WI38 (cell line): ENCODE measurements around the gene MPPE1.

Experiments used
- H3K4me3 ChIP-seq: 2 replicates; pipeline ENCODE4 v1.5.1; 2011; ENCODE audit warnings: low read depth, mild to moderate bottlenecking, control low read depth, low read length
- TF ChIP-seq, protein P1 (sequence below): IDR thresholded peaks from 2 replicates; pipeline ENCODE4 v1.5.1; 2012; ENCODE audit warnings: low read depth, mild to moderate bottlenecking, control low read depth, low read length

MPPE1 gene

DNA sequence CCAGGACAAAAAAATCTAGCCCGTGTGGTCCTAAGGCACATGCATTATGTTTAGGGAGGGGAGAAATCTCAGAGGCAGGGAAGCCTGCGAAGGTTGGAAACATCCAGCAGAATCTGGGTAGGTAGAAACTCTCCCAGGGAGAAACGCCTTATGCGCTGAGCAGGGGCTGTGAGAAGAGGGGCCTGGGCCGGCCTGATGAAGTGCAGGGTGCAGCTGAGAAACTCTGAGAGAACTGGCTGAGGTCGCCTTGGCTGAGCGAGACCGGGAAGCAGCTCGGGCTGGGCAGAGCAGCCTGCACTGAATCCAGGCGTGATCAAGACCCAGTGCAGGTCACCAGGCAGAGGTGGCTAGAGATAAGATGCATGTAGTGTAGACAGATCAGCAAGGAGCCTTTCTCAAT is 41.8 kb downstream of the MPPE1 start:
- TF ChIP-seq, protein P1, sequence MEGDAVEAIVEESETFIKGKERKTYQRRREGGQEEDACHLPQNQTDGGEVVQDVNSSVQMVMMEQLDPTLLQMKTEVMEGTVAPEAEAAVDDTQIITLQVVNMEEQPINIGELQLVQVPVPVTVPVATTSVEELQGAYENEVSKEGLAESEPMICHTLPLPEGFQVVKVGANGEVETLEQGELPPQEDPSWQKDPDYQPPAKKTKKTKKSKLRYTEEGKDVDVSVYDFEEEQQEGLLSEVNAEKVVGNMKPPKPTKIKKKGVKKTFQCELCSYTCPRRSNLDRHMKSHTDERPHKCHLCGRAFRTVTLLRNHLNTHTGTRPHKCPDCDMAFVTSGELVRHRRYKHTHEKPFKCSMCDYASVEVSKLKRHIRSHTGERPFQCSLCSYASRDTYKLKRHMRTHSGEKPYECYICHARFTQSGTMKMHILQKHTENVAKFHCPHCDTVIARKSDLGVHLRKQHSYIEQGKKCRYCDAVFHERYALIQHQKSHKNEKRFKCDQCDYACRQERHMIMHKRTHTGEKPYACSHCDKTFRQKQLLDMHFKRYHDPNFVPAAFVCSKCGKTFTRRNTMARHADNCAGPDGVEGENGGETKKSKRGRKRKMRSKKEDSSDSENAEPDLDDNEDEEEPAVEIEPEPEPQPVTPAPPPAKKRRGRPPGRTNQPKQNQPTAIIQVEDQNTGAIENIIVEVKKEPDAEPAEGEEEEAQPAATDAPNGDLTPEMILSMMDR = no peak
- no peak overlapping the region for H3K4me3 ChIP-seq

DNA sequence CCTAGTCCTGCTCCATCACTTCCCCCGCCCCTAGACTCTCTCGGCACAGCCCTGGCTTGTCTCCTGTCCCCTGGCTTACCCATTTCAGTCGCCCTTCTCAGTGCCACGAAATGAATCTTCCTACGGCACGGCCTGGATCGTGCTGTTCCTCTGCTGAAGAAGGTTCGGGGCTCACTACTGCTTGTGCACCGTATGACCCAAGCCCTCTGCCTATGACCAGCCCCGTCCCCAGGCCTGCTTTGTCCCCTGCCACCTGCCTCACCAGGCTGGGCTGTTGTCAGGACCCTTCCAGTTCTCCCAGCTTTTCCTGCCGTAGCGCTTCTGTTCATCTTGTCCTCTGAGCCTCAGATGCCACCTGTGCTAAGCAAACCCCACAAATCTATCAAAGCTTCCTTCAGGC is 43.0 kb downstream of the MPPE1 start:
- no peak overlapping the region for H3K4me3 ChIP-seq
- TF ChIP-seq, protein P1 = no peak

DNA sequence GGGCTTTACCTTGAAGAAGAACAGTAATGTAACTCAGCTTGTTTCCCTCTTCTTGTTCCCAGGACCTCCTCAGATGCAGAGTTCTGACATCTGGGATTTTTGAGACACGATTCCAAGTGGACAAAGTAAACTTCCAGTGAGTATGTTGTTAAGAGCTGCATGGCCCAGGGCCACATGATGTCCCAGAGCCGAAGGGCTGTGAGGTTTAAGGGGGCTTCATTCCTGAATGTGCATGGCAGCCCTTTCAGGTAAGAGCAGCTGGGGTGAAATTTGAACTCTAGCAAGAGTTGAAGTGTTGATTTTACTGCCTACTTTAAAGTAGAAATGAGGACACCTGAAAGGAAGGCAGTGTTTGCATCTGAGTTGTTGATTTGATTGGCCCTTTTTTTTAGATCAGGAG is 43.6 kb downstream of the MPPE1 start:
- TF ChIP-seq, protein P1 = no peak
- no peak overlapping the region for H3K4me3 ChIP-seq

DNA sequence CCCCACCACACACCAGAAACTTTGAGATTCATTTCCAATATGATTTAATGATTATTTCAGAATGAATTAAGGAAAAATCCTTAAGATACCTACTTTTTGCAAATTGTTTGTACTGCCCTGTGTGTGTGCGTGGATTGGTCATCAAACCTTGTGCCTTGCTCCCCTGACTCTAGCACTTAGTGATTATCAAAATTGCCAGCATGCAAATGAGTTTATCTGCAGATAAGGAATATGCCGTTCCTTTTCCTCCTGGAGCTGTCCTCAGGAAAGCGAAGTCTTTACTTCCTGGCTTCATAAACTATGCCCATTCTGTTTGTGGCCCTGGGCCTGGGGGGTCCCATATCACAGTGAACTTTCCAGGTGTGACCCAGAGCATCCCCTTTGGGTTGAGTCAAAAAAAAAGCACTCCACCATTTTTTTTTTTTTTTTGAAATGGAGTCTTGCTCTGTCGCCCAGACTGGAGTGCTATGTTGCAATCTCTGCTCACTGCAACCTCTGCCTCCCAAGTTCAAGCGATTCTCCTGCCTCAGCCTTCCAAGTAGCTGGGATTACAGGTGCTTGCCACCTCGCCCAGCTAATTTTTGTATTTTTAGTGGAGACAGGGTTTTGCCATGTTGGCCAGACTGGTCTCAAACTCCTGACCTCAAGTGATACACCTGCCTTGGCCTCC is 45.5 kb downstream of the MPPE1 start:
- no peak overlapping the region for H3K4me3 ChIP-seq
- TF ChIP-seq, protein P1 = no peak

DNA sequence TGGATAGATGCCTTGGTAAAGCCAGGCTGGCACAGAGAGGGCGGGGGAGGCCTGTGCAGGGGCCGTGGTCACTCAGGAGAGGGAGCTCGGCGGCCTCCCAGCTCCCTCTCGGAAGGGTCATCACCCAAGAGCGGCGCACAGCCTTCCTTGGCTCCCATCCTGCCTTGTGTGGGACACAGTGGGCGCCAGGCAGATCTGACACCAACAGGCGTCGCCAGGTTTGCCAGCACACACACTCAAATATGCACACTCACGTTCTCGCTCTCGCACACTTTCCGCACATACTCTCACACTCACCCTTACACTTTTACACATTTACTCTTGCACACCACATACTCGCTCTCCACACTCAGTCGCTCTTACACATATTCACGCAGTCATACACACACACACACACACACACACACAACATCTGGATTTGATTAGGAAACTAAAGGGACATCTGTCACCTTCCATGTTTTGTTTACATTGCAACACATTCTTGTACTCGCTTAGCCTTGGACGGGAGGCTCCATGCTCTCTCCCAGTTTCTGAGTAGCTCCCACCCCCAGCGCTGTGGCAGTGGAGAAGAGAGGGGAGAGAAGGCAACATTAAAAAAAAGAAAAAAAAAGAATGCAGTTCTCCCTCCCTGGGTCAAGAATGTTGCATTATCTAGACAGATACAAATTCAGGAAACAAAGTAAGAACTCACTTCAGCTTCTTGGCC is 46.4 kb downstream of the MPPE1 start:
- H3K4me3 ChIP-seq = no peak overlapping the region
- TF ChIP-seq, protein P1 = no peak

DNA sequence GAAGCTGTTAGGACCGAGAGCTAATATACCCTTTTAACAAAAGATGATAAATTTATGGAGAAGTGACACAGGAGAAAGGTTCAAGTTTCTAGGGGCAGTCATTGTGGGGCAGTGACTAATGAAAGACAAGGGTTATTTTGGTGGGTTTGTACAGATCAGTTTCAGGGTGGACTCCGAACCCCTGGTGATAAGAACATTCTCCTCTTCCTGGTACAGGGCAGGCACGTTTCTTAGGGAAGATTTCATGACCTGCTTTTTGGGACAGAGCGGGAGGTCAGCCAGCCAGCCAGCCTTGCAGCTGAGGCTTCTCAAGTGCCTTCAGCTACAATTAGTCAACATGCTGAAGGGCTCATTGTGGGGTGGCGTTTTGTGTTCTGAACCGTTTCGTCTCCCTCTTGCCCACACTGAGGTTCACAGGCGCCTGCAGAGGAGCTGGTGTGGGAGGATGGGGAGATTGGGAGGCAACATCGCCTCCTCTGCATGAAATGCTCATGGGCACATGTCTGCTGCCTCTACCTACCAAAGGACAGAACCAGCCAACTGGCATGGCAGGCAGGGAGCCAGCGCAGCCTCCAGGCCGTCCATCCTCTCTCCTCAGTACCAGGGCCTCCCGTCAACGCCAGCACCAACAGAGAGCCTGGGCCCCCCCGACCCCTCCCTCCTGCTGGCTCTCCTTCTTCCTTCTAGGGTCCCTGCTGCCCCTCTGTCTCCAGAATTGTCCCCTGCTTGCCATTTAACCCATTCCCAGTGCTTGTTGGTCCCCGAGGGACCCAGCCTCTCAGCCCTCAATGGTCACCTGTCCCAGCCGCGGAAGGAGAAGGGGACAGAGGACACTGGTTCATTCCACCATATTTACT is 47.3 kb downstream of the MPPE1 start:
- TF ChIP-seq, protein P1 = no peak
- no peak overlapping the region for H3K4me3 ChIP-seq
